HG02870 (cell line): ENCODE measurements around the gene TIA1.
A peak's percentile ranks its signal among the peaks of the same experiment; 100 is the strongest.
"Not testable (repeated sequence)": the region's sequence is repeated elsewhere in the genome, so short reads cannot be mapped to it uniquely, and the experiment has no call there.

Experiments
- ATAC-seq: cut with Tn5 transposase; IDR thresholded peaks from one replicate; pipeline ENCODE4 v1.9.1; 2021; ENCODE audit warnings: mild to moderate bottlenecking, moderate library complexity; ENCODE audit not compliant: unreplicated experiment

The TIA1 gene

GRCh38 chr2:70223305-70223704 lies 25.1 kb downstream of the TIA1 start:
- not testable (repeated sequence) for ATAC-seq

DNA sequence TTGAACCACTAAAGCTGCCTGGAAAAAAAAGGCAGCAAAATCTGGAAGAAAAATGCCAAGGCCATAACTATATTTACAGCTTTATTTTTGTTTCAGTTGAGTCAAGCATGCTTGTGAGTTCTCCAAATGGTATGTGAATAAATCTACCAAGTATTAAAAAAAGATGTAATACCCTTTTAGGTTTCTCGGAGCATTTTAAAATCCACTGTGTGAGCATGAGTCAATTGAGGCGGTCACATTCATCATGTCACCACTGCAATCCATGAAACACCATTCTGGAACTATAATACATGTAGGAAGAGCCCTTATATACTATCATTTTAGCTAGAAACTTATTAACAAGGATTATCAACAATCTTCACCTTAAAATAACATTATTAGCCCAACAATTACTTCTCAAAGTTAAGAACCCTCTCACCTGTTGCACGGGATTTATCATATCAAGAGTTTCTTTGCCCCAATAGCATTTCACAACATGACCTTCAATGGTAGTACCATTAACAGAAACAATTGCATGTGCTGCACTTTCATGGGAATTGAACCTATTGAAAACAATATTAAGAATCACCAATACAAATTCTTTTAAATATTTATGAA lies 33.4 kb downstream of the TIA1 start:
- no peak for ATAC-seq

DNA sequence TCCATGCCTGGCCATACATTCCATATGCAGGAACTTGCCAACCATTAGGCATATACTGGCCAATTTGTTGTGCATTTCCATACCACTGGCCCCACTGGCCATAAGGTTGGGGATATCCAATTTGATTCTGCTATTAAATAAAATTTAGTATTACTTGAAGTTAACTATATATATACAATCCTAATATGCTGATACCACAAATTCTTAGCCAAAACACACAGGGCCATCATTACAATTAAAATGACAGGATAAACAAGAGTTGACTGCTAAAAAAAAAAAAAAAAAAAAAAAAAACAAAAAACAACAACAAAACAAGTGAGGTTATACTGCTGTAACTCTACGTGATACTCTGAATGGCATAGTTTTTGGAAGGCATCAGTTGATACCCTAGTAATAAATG lies 34.1 kb downstream of the TIA1 start:
- no peak for ATAC-seq

DNA sequence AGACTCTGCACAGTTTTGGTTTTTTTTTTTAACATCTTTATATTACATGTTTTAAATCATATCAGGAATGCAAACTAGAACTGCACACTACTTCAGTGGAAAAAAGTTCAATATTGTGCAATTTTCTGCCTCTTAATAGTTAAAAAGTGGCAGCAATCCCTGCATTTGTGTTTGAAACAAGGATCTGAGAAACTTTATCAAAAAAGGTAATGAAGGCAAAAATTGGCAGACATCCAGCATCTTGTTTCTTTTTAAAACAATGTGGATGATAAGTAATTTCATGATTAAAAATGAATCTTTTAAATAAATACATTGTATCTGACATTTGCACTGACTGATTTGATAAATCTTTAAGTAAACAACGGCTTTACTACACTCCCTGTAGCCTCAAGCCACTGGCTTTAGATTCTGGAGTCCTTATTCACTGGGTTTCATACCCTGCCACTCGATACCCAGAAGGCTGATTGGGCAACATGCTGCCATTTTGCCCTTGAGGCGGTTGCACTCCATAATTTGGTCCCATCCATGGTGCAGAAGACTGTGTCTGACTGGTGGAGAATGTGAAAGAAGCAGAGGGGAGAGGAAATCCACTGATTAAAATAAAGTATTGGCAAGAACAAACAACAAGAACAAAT lies 36.0 kb downstream of the TIA1 start:
- no peak for ATAC-seq

DNA sequence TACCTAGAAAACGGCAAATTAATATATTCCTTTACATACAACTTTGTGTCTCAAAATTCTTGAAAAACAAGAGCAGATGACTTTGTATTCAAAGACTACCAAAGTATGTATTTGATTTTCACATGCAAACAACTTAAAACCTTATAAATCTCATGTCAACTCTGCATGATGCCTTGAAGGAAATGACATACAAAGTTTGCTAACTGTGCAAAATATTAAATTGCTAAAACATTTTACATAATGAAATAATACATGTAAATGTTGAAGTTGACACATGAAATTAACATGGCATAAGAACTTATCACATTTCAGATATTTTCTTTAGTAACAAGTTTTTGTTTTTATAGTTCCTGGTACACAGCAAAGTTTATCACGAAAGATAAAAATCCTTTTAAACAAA lies 36.8 kb downstream of the TIA1 start:
- ATAC-seq: no peak

DNA sequence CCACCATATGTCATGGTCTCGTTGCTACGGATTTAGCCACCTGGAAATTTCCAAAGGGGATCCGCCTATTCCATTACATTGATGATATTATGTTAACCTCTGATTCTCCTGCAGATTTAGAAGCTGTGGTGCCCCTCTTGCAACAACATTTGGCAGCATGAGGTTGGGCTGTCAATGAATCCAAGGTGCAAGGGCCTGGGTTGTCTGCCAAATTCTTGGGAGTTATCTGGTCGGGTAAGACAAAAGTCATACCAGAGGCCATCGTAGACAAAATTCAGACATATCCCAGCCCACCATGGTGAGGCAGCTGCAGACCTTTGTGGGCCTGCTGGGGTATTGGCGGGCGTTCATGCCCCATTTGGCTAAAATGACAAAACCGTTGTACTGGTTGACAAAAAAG lies 44.0 kb downstream of the TIA1 start:
- ATAC-seq: no peak

GRCh38 chr2:70203086-70203485 lies 45.3 kb downstream of the TIA1 start:
- ATAC-seq: no peak

GRCh38 chr2:70202236-70202806 lies 46.1 kb downstream of the TIA1 start:
- ATAC-seq: no peak

- ATAC-seq: no peak
Measured at GRCh38 chr2:70201831-70202230, 46.6 kb downstream of the TIA1 start.

GRCh38 chr2:70201225-70201768 lies 47.1 kb downstream of the TIA1 start:
- ATAC-seq: no peak

DNA sequence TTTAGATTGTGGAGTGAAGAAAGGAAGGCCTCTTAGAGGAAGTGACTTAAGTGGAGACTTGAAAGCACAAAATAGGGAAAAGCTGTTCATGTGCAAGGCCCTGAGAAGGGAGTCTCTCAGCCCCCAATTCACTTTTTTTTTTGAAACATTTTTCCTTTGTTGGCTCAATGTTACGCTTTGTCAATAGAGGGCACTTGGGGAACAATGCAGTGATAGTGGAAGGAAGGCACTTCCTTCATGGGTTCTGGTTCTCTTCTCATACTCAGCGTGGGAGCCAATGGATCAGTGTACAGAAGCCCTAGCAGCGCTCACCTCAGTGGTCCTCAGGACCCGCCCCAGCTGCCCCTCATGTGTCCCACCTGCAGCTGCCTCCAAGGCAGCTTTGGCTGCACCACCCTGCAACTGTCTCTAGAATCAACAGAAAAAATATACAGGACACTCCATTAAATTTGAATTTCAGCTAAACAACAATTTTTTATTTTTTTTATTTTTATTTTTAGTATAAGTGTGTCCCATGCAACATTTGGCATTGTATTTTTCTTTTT lies 49.0 kb downstream of the TIA1 start:
- no peak for ATAC-seq

- ATAC-seq: no peak
Measured at GRCh38 chr2:70192516-70192915, 55.9 kb downstream of the TIA1 start.

GRCh38 chr2:70191244-70191735 lies 57.1 kb downstream of the TIA1 start:
- ATAC-seq: no peak

- peak; percentile 81 for ATAC-seq
Measured at GRCh38 chr2:70190418-70191243, 57.8 kb downstream of the TIA1 start, which contains the start of gene C2orf42. C2orf42 (minus strand) TSS chr2:70191019; CDS start chr2:70181985, 9,034 bp downstream.

DNA sequence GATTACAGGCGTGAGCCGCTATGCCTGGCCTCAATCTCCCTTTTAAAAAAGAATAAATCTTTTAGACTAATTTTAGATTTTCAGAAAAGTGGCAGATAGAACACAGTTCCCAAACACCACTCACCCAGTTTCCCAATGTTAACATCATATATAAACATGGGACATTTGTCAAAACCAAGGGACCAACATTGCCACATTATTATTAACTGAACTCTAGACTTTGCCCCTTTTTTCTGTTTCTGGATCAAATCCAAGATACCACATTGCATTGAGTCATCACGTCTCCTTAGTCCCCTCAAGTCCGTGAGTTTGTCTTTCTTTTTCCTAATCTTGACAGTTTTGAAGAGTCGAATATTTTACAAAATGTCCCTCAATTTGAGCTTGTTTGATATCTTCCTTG lies 60.0 kb downstream of the TIA1 start:
- ATAC-seq: no peak

DNA sequence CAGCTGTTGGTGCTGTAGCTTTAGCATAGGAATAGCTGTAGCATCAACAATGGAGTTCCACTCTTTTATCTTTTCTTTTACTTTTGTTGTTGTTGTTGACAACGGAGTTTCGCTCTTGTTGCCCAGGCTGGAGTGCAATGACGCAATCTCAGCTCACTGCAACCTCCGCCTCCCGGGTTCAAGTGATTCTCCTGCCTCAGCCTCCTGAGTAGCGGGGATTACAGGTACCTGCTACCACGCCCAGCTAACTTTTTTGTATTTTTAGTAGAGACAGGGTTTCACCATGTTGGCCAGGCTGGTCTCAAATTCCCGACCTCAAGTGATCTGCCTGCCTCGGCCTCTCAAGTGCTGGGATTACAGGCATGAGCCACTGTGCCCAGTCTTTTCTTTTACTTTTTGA lies 61.3 kb downstream of the TIA1 start:
- ATAC-seq: not testable (repeated sequence)

DNA sequence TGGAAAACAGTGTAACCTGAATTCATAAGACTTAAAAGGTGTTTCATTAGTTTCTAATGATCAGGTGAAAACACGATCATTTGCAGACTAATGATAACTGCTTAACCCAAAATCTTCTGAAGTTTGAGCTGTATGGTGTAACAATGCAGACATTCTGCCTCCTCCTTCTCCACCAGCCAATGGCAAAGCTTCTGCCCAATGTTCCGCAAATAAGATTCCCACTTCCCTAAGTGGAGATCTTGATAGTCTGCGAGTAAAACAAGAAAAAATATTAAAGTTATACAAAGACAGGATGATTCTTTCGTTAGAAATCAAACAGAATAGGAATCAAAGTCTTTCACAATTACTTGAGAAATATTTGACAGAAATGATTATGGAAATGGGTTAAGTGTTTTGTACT lies 65.7 kb downstream of the TIA1 start:
- no peak for ATAC-seq

DNA sequence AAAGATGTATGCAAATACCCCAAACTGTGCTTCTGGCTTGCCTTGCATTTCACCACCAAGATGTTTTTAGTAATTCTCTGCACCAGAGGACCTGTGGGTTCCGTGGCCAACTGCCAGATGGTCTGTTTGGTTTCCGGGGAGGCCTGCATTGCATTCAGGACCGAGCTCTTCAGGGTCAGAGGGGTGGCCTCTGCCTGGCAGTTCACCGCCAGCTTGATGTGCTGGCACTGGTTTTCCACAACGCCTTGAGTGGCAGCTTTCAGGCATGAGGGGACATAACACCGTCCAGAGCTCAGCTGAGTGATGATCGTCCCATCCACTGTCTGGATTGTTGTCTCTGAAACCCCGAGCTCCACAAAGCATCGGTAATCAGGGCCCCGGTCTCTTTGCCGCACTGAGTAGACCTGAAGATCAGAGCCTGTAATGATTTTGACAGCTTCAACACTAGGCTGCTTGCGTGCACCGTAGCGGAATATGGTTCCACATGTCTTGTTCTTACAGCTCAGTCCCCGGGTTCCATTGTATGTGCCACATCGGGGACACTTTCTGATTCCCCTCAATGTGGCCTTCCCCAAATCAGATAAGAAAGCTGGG lies 67.0 kb downstream of the TIA1 start:
- ATAC-seq: peak; percentile 88

- ATAC-seq: no peak
Measured at GRCh38 chr2:70173520-70173919, 74.9 kb downstream of the TIA1 start.

DNA sequence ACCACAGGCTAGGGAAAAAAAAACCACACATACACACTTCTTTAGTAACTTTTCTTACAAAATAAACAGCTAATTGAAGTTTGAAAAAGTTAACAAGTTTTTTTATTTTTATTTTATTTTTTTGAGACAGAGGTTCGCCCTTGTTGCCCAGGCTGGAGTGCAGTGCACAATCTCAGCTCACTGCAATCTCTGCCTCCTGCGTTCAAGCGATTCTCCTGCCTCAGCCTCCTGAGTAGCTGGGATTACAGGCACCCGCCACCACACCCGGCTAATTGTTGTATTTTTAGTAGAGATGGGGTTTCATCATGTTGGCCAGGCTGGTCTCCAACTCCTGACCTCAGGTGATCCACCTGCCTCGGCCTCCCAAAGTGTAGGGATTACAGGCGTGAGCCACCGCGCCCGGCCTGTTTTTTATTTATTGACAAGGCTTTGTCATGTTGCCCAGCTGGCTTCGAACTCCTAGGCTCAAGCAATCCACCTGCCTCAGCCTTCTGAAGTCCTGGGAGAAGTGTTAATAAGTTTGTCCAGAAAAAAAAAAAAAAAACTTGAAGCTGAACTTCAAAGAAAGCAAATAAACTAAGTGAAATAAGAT lies 78.7 kb downstream of the TIA1 start:
- ATAC-seq: not testable (repeated sequence)
